ENCODE measurements around the gene MEF2D. TPM values are rescaled to one million over a fixed set of nuclear protein-coding genes. Genes with fewer than 3 reads are reported as not detected.

MEF2D gene
- total and polyA plus RNA-seq, 12 donors, result 7.8 to 89.9 (median 50.0) TPM

- no peak overlapping the region for H3K4me3 ChIP-seq
- H3K27me3 ChIP-seq, result no peaks in the 10 kb centered on the region
- H3K27ac ChIP-seq, result no peak overlapping the region
- intact Hi-C loops (cut with DNase I), result no loop called here
- no peaks in the 10 kb centered on the region for H3K36me3 ChIP-seq (replicated peaks in 1 of 2)
- H3K9me3 ChIP-seq (replicated peaks in 1 of 3), result no peaks in the 10 kb centered on the region
- no peak for TF ChIP-seq POLR2A (IDR thresholded peaks at IDR 0.05)
- no peak for DNase-seq
- H3K4me1 ChIP-seq (replicated peaks in 1 of 2), result peaks cover 0 to 20% of the 10 kb centered on the region in 2 donors
- WGBS, 4 donors, result 79 to 83% (median 79%) methylated on average over 9 of the region's 9 CpGs
Measured at GRCh38 chr1:156513185-156513584, 12.6 kb upstream of the MEF2D start.

- H3K36me3 ChIP-seq (replicated peaks in 1 of 2), result no peaks in the 10 kb centered on the region
- H3K27ac ChIP-seq, result peak overlapping the region in 3 of 5 donors; percentile 20 to 84 (median 61)
- no peaks in the 10 kb centered on the region for H3K9me3 ChIP-seq (replicated peaks in 1 of 3)
- intact Hi-C loops (cut with DNase I), result no loop called here
- H3K27me3 ChIP-seq, result no peaks in the 10 kb centered on the region
- no peak overlapping the region for H3K4me3 ChIP-seq
- WGBS, 4 donors, result 44 to 51% (median 47%) methylated on average over 7 of the region's 7 CpGs
- TF ChIP-seq POLR2A (IDR thresholded peaks at IDR 0.05) (no peak), CTCF (IDR thresholded peaks at IDR 0.05) (no peak)
- DNase-seq, result peak; percentile 50 to 81 (median 73)
- H3K4me1 ChIP-seq (replicated peaks in 1 of 2), result peaks cover 0 to 20% of the 10 kb centered on the region in 2 donors
Measured at GRCh38 chr1:156511644-156512043, 11.1 kb upstream of the MEF2D start.

GRCh38 chr1:156510709-156511108 is 10.1 kb upstream of the MEF2D start:
- Histone ChIP-seq H3K4me3 (no peak overlapping the region), H3K4me1 (replicated peaks in 1 of 2) (peaks cover 4 to 23% of the 10 kb centered on the region in 2 donors), H3K9me3 (replicated peaks in 1 of 3) (no peaks in the 10 kb centered on the region), H3K27ac (peak overlapping the region in 4 of 5 donors; percentile 20 to 84 (median 51)), H3K27me3 (no peaks in the 10 kb centered on the region), H3K36me3 (replicated peaks in 1 of 2) (no peaks in the 10 kb centered on the region)
- TF ChIP-seq CTCF (IDR thresholded peaks at IDR 0.05) (no peak), POLR2A (IDR thresholded peaks at IDR 0.05) (no peak)
- WGBS, 4 donors, result 61 to 74% (median 69%) methylated on average over 13 of the region's 13 CpGs
- intact Hi-C loops (cut with DNase I), result no loop called here
- peak; percentile 54 to 94 (median 84) for DNase-seq

DNA sequence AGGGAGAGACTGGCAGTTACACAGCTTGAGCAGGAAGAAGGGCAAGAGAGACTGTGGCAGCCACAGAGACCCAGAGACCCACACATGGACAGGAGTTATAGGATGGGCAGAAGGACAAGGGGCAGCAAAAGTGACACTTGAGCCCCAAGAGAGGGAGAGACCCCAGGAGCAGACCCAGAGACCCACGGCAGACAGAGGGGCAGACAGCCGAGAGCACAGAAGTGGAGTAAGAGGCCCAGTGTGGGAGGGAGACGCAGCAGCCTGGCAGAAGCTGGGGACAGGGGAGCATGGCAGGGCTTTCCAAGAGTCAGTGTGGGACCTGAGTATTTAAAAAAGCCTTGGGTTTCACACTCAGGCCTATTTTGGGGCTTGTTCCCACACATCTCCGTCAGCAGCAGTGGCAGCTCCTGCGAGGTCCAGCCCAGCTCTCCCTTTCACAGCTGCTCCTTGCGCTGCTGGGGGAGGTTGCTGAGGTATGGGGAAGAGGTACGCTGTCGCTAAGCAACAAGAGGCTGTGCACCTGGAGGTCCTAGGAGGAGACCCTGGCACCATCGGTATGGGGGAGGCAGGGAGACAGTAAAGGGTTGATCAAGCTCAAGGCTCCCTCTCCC is 9.0 kb upstream of the MEF2D start:
- Histone ChIP-seq H3K27ac (peak overlapping the region in 4 of 5 donors; percentile 20 to 84 (median 52)), H3K27me3 (no peaks in the 10 kb centered on the region), H3K4me1 (replicated peaks in 1 of 2) (peaks cover 12 to 30% of the 10 kb centered on the region in 2 donors), H3K36me3 (replicated peaks in 1 of 2) (no peaks in the 10 kb centered on the region), H3K9me3 (replicated peaks in 1 of 3) (no peaks in the 10 kb centered on the region), H3K4me3 (no peak overlapping the region)
- TF ChIP-seq POLR2A (IDR thresholded peaks at IDR 0.05) (no peak), CTCF (IDR thresholded peaks at IDR 0.05) (no peak)
- intact Hi-C loops (cut with DNase I), result no loop called here
- WGBS, 4 donors, result 85 to 91% (median 87%) methylated on average over 8 to 9 of the region's 9 CpGs
- no peak for DNase-seq

- TF ChIP-seq POLR2A (IDR thresholded peaks at IDR 0.05), result no peak
- no peak for TF ChIP-seq CTCF (IDR thresholded peaks at IDR 0.05)
- H3K27ac ChIP-seq, result peak overlapping the region in 4 of 5 donors; percentile 20 to 84 (median 52)
- intact Hi-C loops (cut with DNase I), result no loop called here
- no peaks in the 10 kb centered on the region for H3K9me3 ChIP-seq (replicated peaks in 1 of 3)
- no peak overlapping the region for H3K4me3 ChIP-seq
- 79 to 83% (median 82%) methylated on average over 2 of the region's 2 CpGs for WGBS, 4 donors
- DNase-seq, result no peak
- peaks cover 19 to 36% of the 10 kb centered on the region in 2 donors for H3K4me1 ChIP-seq (replicated peaks in 1 of 2)
- H3K36me3 ChIP-seq (replicated peaks in 1 of 2), result no peaks in the 10 kb centered on the region
- H3K27me3 ChIP-seq, result no peaks in the 10 kb centered on the region
Measured at GRCh38 chr1:156508955-156509234, 8.3 kb upstream of the MEF2D start.

All from adrenal gland (tissue), 12 donors.